Measurements from ENCODE around the gene SEMA3C.

SEMA3C gene

DNA sequence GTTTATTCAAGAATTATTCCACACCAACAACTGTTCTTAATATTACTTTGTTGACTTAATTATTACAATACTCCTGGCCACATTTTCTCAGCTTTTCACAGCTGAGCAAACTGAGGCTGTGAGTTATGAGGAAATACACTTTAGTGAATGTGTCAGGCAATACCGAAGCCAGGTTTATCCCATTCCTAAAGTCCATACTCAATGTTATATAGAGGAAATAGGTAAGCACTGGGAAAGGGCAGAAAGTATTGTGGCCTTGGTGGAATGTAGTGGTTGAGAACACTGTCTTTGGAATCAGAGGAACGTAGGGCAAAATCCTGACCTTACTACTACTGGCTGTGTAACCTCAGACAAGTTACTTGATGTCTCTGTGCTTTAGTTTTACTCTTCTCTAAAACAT is 169.6 kb downstream of the SEMA3C start:
- DNase-seq (ENCODE audit: low read depth in 4 of 4, low spot score in 1 of 4) = no peak

DNA sequence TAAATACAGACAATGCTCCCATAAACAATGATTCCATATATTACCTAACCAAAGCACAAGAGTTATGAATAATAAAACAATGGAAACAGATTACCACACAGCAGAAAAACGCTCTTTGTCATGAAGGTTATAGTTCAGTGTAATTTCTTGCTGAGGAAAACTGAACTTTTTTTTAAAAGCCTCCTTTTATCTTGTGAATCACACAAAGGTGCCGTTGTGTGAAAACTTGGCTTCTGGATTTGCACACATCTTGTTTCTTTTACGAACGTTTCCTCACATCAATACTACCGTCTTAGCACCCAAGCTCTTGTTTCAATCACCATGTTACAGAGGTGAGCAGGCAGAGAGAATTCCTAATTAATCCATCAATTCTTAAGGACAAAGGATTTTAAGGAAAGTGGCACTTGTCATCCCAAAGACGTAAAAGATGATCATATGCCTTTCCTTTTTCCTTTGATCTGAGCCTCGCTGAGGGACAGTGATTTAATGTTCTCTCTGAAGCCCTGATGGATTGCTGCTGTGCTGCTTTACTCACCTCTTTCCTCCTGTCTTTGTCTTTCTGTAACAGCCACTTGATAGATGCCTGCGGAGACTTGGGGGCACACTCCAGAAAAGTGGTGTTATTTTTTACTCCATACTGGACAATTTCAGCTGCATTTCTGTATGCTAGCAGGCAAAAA is 170.3 kb downstream of the SEMA3C start:
- DNase-seq (ENCODE audit: low read depth in 4 of 4, low spot score in 1 of 4) = no peak

DNA sequence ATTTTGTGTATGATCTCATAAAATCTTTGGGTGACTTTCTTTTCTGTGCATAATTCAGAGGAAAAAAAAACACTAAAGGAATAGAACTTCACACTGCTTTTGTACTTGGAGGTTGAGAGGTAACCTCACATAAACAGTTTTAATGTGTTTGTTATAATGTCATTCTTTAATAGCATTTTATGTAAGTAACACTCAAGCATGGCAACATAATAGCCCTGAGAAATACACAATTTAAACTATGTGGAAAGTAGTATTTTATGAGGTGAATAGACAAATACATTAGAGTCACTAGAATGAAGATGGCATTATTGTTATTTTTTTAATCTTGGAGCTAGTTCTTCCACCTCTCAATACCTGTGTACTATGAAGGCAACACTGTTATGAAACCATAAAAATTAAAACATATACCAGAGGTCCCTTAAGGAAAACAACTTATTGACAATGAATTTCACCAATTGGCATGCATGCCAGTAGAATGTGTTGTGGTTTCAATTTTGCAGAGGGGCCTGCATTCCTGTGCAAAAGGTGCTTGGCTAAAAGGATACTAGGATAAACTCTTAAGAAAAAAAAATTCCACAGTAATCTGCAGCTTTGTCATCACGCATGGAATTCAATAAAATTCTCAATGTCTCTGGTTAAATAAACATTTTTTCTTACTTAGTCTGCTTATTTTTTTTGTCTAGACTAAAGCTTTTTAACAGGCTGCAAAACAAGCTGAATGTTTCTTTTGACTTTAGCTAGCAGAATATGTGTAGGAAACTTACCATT is 177.9 kb downstream of the SEMA3C start:
- no peak for DNase-seq (ENCODE audit: low read depth in 4 of 4, low spot score in 1 of 4)

DNA sequence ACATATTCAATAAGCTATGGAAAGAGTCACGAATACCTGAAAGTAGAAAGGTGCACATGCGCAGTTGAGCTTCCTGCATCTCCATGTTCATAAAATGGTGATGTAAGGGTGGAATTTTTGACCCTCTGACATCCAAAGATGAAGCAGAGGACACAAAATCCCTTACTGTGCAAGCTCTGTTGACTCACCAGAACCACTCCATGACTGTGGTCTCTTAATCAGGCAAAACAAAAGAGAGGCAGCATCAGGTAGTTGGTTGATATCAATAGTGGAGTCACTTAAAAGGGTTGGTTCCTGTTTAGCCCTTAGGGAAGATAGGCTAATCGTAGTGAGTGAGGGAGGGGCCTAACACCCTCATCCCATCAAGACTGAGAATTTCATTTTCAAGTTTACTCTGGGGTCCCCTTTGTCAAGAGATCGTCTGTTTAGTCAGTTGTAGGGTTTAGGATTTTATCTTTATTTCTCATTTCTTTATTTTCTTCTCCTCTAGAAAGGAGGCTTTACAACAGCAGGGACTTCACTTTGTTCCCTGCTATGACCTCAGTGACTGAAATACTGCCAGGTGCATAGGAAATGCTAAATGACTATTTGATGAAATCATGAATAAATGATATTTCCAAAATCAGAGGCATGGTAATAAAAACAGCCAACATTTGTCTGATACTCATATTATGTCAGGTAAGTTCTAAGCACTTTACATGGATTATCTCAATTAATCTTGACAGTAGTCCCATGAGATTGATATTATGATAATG is 182.3 kb downstream of the SEMA3C start:
- no peak for DNase-seq (ENCODE audit: low read depth in 4 of 4, low spot score in 1 of 4)

DNA sequence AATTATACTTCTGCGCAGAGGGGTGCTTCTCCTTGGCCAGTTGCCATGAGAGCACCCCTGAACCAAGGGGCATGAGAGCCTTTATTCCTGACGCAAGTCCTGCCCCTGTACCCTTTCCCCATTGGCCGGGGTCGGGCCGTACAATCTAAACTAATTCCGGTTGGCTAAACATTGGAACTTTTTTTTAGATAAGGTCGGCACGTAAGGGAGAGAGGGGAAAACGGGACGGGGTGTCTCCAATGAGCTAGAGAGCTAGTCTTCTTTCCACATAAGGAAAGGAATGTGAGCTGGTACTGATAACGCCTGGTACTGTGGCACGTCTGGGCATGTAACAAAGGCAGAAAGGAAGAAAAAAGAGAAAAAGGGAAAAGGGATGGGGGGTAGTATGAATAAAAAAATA is 183.5 kb downstream of the SEMA3C start:
- no peak for DNase-seq (ENCODE audit: low read depth in 4 of 4, low spot score in 1 of 4)

DNA sequence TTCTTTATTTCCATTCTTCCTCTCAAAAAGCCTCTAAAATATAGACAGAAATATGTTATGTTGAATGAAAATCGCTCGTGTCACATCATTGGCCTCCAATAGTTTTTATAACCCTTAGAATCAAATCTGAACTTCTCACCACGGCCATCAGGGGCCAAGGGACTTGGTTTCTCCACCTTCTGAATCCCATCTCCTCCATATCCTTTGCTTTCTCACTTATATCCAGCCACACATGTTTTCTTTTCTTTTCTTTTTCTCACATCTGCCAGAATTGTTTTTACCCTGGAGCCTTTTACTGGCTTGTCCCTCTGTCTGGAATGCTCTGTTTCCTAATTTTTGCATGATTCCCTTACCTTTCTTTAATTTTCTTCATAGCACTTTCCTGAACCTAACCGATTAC is 184.8 kb downstream of the SEMA3C start:
- no peak for DNase-seq (ENCODE audit: low read depth in 4 of 4, low spot score in 1 of 4)

DNA sequence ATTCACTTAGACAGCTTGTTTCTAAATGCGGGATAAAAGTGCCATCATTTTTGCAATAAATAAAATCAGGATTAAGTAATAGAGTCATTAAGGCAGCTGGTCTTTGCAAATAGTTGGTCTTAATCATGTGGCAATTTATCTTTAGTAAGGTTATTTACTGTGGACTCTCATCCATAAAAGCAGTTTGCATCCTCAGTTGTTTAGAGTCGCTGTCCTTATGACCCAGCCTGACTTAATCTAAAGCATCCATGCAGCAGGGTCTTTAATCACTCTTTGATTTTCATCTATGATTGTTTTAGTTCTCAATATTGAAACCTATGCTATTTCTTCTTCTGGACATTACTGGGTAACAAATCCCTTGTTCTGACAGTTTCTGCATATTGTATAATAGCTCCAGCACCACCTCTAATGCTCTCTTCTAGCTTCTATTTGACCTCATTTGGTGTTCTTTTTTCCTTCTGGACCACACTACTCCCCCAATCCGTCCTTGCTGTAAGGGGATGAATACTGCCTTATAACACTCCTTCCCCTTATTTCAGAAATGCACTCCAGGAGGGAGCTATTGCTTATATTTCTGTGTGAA is 185.4 kb downstream of the SEMA3C start:
- no peak for DNase-seq (ENCODE audit: low read depth in 4 of 4, low spot score in 1 of 4)

DNA sequence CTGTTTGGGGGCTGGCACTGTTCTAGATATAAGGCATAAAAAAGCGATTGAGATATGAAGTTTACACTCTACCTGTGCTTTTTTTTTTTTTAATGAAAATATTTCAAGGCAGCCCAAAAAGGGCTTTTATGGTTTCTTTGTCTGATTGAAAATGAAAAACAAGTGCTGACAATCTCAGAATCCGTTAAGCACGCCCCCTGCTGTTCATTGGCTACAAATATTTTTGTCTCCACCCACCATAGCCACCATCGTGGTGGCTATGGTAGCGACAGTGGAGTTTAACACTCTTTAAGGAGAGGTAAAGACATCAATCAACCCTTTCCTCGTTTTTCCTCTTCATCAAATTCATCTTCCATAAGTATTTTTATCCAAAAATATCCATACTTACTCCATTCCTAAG is 186.2 kb downstream of the SEMA3C start:
- no peak for DNase-seq (ENCODE audit: low read depth in 4 of 4, low spot score in 1 of 4)

DNA sequence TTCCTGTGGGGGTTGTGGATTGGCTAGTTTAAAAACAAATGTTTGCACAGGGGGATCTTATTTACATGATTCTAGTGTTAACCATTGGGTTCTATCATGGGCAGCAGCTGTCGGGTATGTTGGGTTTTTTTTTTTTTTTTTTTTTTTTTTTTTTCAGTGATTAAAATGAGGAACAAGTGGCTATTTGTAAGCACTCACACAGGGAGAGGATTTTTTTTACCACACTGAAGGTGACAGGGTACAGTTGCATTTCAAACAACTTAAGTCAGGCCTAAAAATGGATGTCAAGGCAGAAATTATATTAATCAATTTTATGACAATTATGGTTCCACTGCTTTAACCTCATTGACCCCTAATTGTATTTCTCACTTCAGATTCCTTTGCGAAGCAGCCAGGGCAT is 187.6 kb downstream of the SEMA3C start:
- no peak for DNase-seq (ENCODE audit: low read depth in 4 of 4, low spot score in 1 of 4)

DNA sequence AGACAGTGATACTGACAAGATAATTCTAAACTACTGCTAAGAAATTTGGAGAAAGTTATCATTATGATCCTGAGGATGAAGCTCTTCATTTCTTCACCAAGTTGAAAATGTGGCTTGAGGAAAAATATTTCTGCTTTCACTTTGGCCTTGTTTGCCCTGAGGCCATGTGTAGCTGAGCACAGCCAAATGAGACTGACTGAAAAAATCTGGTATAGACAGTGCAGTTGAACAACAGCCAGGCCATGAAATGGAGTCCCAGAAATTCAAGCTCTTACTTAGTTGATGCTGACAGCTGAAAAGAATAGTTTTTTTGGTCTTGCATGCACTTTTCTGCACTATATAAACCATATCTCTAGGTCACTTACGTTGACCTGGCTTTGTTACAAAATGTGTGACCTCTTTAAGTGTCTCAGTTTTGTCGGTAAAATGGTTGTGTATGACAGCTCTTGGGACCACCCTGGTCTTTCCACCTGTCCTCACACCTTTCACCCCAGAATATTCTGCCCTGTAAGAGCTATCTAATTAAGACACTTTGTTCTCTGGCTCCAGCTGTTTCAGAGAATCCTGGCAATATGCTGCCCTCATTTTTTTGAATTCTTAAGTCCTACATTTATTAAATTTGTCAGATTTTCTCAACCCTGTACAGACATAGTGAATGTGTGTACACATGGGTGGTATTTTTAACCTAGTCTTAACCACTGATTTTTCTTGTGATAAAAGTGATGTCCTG is 189.1 kb downstream of the SEMA3C start:
- DNase-seq (ENCODE audit: low read depth in 4 of 4, low spot score in 1 of 4) = no peak

DNA sequence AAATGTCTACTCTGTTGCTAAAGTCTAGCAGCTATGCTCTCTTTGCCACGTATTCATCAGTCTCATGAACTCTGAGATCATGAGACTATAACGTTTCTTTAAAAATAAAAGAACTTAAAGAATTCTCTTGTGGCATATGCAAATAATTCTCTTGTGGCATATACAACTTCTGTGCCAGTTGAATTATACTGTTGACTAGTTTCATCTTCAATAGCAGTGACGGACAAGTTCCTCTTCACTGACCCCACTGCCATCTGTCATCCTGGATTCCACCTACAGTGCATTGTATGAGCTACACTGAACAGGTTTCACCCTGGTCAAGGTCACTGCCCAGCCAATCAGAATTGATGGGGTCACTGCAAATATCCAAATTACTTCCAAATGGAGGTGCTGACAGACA is 192.2 kb downstream of the SEMA3C start:
- no peak for DNase-seq (ENCODE audit: low read depth in 4 of 4, low spot score in 1 of 4)

DNA sequence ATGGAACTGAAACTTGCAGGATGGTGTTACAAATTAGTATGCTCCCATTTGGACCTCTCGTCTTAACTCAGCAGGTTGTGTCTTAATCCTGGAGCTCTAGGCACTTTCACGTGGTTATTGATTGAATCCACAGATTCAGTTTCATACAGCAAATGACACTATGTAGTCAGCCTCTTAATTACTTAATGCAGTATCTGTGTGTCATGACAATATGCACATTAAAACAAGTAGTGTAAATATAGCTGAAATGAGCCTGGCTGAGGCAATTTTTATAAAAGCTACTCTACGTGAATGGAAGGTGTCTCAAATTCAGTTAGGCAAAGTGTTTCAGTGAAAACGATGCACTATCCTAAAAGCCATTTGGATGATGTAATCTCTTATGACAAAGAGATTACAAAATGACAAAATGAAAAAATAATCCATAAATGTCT is 193.7 kb downstream of the SEMA3C start:
- no peak for DNase-seq (ENCODE audit: low read depth in 4 of 4, low spot score in 1 of 4)

DNA sequence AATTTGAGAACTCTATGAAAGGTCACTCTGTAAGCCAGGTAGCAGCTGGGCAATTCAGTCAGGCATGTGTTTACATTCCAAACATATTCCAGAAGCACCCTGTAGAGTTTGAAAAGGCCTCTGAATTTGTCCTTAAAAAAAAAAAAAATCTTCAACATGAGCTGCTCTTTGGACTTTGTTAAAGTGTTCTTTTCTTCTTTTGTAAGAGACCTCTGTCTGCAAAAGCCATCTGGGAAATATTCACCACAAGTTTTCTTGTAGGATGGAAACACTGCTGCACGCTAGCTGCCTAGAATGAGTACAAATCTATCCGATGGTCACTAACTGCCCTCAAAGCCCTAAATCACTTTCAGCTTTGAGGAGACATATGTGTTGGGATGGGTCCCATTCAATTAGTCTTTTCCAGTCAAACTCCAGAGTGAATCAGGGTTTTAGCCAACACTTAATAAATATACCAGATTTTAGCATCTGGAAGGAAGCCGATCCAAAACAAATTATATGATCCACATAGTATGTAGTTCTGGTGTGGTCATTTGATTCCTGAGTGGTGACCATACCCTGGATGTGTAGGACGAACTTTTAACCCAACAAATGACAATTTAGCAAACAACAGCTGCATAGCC is 194.5 kb downstream of the SEMA3C start:
- DNase-seq (ENCODE audit: low read depth in 4 of 4, low spot score in 1 of 4) = no peak

DNA sequence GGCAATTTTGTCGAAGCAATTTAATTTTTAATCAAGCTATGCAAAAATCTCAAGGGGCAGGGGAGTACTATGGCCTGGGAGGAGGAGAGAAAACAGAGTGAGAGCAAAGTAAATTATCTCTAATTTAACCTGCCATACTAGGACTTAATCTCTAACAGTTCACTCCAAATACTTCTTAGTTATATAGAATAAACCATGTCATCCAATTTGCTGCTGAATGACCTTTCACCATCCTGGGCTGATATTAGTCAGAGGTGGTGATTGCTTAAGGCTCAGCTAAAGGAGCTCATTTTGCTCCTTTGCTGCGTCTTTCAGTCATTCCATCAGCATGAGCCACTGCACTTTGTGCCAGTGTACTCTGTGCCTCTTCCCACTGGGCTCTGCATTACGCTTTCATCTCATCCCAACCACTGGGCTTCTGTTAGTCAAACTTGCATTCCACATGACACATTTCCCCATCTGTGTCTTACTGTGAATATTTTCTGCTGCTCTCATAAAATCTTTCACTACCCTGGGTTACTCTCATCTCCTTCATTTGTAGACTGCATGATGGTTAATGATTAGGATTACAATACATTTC is 196.1 kb downstream of the SEMA3C start:
- DNase-seq (ENCODE audit: low read depth in 4 of 4, low spot score in 1 of 4) = no peak

DNA sequence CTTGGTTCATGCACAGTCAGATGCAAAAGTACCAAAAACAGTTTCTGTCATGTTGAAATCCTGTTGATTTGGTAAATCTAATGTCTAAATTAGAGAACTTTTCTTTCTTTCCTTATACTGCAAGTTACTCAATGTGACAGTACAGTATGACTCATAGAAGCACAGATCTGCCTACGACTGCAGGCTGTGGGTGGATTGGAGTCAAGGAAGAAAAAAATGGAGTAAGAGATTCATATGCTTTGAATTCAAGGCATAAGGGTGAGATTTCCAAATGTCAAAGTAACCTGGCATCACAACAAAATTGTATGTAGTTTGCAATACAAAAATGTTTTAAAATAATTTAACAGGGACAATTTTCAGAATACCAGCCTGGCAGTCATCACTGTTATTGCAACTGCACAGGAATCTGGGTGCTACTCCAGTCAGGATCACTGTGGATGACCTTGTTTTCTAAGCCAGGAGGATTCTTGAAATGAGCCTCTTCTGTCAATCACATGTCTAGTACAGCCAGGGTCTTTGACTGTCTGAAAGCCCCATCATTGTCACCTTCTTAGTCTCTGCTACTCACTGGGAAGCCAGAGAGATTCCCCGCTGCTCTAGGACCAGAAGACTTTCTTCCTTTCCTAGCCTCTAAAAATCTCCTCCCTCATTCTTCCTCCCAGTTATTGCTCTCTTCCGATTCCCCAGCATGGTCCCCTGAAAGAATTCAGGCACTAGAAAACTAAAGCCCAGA is 196.8 kb downstream of the SEMA3C start:
- no peak for DNase-seq (ENCODE audit: low read depth in 4 of 4, low spot score in 1 of 4)

DNA sequence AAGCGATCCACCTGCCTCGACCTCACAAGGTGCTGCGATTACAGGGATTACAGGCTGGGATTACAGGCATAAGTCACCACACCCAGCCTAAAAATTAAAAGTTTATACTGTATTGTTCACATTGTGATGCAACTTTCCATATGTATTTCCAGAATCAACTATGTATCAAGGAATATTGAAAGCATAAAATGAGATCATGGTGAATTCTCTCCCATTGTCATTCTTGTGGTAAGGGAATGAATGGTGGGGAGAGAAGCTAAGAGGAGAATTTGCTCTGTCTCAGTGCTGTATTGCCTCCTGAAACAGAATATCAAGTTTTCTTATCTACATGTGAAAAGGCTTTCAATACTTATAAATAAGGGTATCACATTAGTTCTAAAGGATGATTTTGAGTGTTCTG is 198.7 kb downstream of the SEMA3C start:
- no peak for DNase-seq (ENCODE audit: low read depth in 4 of 4, low spot score in 1 of 4)

DNA sequence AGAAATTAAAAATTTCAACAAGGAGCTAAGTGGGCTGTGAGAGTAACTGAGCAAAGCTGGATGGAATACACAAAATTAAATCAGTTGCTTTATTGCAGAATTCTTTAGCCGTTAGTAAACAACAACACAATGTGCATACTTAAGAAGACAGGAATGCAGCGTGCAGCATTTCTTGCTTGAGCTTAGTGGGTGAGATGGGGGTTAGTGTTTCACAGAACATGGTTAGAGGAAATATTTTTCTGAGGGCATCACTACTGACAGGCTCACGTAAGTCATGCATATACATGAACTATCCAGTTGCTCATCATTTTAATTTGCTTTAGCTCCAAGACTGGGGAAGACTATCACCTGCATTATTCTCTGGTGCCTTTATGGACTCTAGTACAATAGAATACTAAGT is 199.6 kb downstream of the SEMA3C start:
- DNase-seq (ENCODE audit: low read depth in 4 of 4, low spot score in 1 of 4) = no peak

DNA sequence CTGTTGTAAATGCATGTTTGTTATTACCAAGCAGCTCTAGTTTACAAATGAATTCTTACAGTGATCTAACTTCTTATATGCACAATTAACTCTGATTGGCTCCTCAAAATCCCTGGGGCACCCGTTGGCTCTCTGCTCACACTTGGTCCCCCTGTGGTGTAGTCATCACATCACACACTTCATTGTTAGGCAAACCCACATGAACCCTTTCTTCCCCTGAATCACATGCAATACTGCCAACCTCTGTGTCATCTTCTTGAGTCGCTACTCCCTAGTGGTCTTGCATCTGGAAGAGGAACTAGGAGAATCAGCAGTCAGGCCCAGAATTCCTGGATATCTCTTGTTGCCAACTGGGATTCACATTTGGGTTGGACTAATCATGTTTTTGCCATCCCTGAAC is 207.3 kb downstream of the SEMA3C start:
- DNase-seq (ENCODE audit: low read depth in 4 of 4, low spot score in 1 of 4) = no peak

DNA sequence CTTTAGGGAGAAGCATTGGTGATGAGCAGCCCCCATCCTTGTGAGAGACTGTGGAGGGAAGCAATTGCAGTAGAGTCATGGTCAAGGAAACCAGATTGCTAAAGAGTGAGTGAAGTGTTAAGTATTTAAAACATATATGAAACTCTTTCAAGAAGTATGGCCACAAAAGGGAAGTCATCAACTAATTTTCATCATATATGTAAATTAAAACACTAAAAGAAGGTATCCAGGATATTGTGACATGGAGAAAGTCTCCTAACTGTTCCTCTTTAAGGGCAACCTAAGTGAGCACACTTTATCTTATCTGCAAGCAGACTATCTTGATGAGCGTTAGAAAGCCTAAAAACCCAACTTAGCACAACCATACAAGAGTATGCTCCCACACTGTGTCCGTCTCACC is 210.7 kb downstream of the SEMA3C start:
- no peak for DNase-seq (ENCODE audit: low read depth in 4 of 4, low spot score in 1 of 4)

DNA sequence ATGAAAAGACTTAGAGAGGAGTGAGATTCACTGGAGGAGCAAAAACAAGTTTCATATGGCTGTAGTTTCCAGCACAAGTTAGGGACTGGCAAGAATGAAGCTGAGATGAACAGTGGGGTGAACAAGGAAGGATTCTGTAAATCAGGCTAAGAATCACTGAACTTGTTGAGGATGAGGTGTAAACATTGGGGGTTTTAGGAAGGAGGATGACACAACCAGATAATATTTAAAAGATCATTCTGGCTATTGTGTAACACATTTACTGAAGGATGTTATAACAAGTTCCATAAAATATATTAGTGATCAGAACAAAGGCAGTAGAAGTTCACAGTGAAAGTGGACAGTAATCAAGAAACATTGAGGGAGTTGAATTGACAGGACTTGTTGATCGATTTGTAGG is 211.5 kb downstream of the SEMA3C start:
- DNase-seq (ENCODE audit: low read depth in 4 of 4, low spot score in 1 of 4) = no peak
